IMR-90 (cell line): ENCODE measurements around the gene SLC30A5. TPM values are rescaled to one million over a fixed set of nuclear protein-coding genes. Genes with fewer than 3 reads are reported as not detected.

Experiments
- ATAC-seq: fragments of 200-7000 bp; cut with Tn5 transposase; 2 replicates; pipeline ENCODE4 v1.9.1; 2020; ENCODE audit warnings: low read depth, mild to moderate bottlenecking, moderate library complexity
- BruUV-seq: library from RNA; stranded (reverse); fragments of 400-500 nt; replicated peaks from 2 replicates; lab custom pipeline; 2021; lab: Mats Ljungman, UMichigan
- CTCF ChIA-PET: fragments of 300-600 bp; formaldehyde crosslinking; extraction: SDS; loops from one replicate; lab custom pipeline; 2021; ENCODE audit warnings: antibody characterized with exemption; lab: Yijun Ruan, JAX
- POLR2A ChIA-PET: fragments of 300-600 bp; sonication (Branson Sonifier 250); formaldehyde crosslinking; loops from one replicate; lab custom pipeline; 2022; ENCODE audit warnings: antibody characterized with exemption; ENCODE audit not compliant: unreplicated experiment; lab: Charles Lee
- DNase-seq: peaks from one replicate; pipeline ENCODE4 v3.0.0; 2013
- H2AFZ ChIP-seq: replicated peaks from 2 replicates; pipeline ENCODE3; 2013; ENCODE audit warnings: low read length, mild to moderate bottlenecking; ENCODE audit not compliant: poor library complexity
- H2AK5ac ChIP-seq: 2 replicates; pipeline ENCODE4 v1.6.1; 2013; ENCODE audit warnings: low read depth, low read length, inconsistent platforms
- H2AK9ac ChIP-seq: replicated peaks from 2 replicates; pipeline ENCODE3; 2013; ENCODE audit warnings: mild to moderate bottlenecking, low read depth, low read length, moderate library complexity; ENCODE audit not compliant: poor library complexity
- H2BK120ac ChIP-seq: 2 replicates; pipeline ENCODE4 v1.6.1; 2013; ENCODE audit warnings: low read depth, low read length, inconsistent platforms
- H2BK15ac ChIP-seq: 3 replicates; pipeline ENCODE4 v1.6.1; 2013; ENCODE audit warnings: low read depth, low read length, inconsistent platforms
- H2BK20ac ChIP-seq: 2 replicates; pipeline ENCODE4 v1.6.1; 2013; ENCODE audit warnings: low read depth, mild to moderate bottlenecking, inconsistent platforms, low read length, moderate library complexity
- H2BK5ac ChIP-seq: 2 replicates; pipeline ENCODE4 v1.6.1; 2013; ENCODE audit warnings: mild to moderate bottlenecking, low read depth, low read length, inconsistent platforms; ENCODE audit not compliant: poor library complexity, severe bottlenecking
- H3K14ac ChIP-seq: replicated peaks from 2 replicates; pipeline ENCODE4 v1.6.1; 2013; ENCODE audit warnings: low read depth, low read length, inconsistent platforms
- H3K18ac ChIP-seq: 2 replicates; pipeline ENCODE4 v1.6.1; 2013; ENCODE audit warnings: low read depth, low read length, control low read depth
- H3K23ac ChIP-seq: 2 replicates; pipeline ENCODE4 v1.6.1; 2013; ENCODE audit warnings: low read depth, low read length, inconsistent platforms
- H3K27ac ChIP-seq: 2 replicates; pipeline ENCODE4 v1.5.1; 2013; ENCODE audit warnings: mild to moderate bottlenecking, control low read depth, low read length; ENCODE audit not compliant: insufficient read depth
- H3K27me3 ChIP-seq: 2 replicates; pipeline ENCODE4 v1.6.1; 2013; ENCODE audit warnings: low read length; ENCODE audit not compliant: control insufficient read depth, insufficient read depth
- H3K36me3 ChIP-seq: 2 replicates; pipeline ENCODE4 v1.6.1; 2013; ENCODE audit warnings: low read length, mixed read lengths; ENCODE audit not compliant: control insufficient read depth, insufficient read depth
- H3K4ac ChIP-seq: 2 replicates; pipeline ENCODE4 v1.6.1; 2013; ENCODE audit warnings: low read depth, low read length, inconsistent platforms
- H3K4me1 ChIP-seq: 2 replicates; pipeline ENCODE4 v1.6.1; 2013; ENCODE audit warnings: low read length, mixed read lengths; ENCODE audit not compliant: control insufficient read depth, insufficient read depth
- H3K4me2 ChIP-seq: 2 replicates; pipeline ENCODE4 v1.6.1; 2013; ENCODE audit warnings: low read depth, mild to moderate bottlenecking, control low read depth, low read length, moderate library complexity
- H3K4me3 ChIP-seq: 2 replicates; pipeline ENCODE4 v1.5.1; 2013; ENCODE audit warnings: low read depth, mild to moderate bottlenecking, control low read depth, low read length, moderate library complexity; ENCODE audit not compliant: insufficient read depth
- H3K56ac ChIP-seq: 2 replicates; pipeline ENCODE4 v1.6.1; 2013; ENCODE audit warnings: low read length, inconsistent platforms; ENCODE audit not compliant: insufficient read depth; ENCODE audit errors: extremely low read depth
- H3K79me1 ChIP-seq, 2 experiments: 2 replicates each; pipeline ENCODE4 v1.6.1; 2013; ENCODE audit warnings: low read length in 2 of 2, inconsistent platforms in 1 of 2, low read depth in 1 of 2
- H3K9ac ChIP-seq: 2 replicates; pipeline ENCODE4 v1.6.1; 2013; ENCODE audit warnings: low read depth, low read length, control low read depth
- H3K9me1 ChIP-seq: 2 replicates; pipeline ENCODE4 v1.6.1; 2013; ENCODE audit warnings: low read length, inconsistent platforms; ENCODE audit not compliant: insufficient read depth
- H3K9me3 ChIP-seq: 2 replicates; pipeline ENCODE4 v1.6.1; 2013; ENCODE audit warnings: low read length; ENCODE audit not compliant: control insufficient read depth, insufficient read depth
- H4K20me1 ChIP-seq: 2 replicates; pipeline ENCODE4 v1.6.1; 2013; ENCODE audit warnings: low read length, inconsistent platforms; ENCODE audit not compliant: insufficient read depth
- H4K5ac ChIP-seq: 2 replicates; pipeline ENCODE4 v1.6.1; 2013; ENCODE audit warnings: mild to moderate bottlenecking, low read depth, low read length, control low read depth
- H4K8ac ChIP-seq, 2 experiments: 2 replicates each; pipeline ENCODE4 v1.6.1; 2013; ENCODE audit warnings: low read depth in 2 of 2, low read length in 2 of 2, control low read depth in 1 of 2, inconsistent platforms in 1 of 2
- H4K91ac ChIP-seq: 2 replicates; pipeline ENCODE4 v1.6.1; 2013; ENCODE audit warnings: low read depth, low read length, inconsistent platforms; ENCODE audit not compliant: insufficient read depth
- CHD1 ChIP-seq: IDR thresholded peaks from 2 replicates; pipeline ENCODE4 v1.6.1; 2012; ENCODE audit warnings: low read depth, low read length, improper control_type of control experiment
- ELK1 ChIP-seq: fragments of 150-350 bp; IDR thresholded peaks from 2 replicates; pipeline ENCODE4 v1.6.1; 2016; ENCODE audit warnings: low read depth, mild to moderate bottlenecking, low read length, moderate library complexity, borderline replicate concordance
- MAZ ChIP-seq: IDR thresholded peaks from 2 replicates; pipeline ENCODE4 v1.6.1; 2012; ENCODE audit warnings: low read depth, mild to moderate bottlenecking, low read length, improper control_type of control experiment, moderate library complexity, borderline replicate concordance
- MXI1 ChIP-seq: IDR thresholded peaks from 2 replicates; pipeline ENCODE4 v1.6.1; 2012; ENCODE audit warnings: low read depth, mild to moderate bottlenecking, low read length, moderate library complexity, borderline replicate concordance
- NFE2L2 ChIP-seq: fragments of 150-350 bp; IDR thresholded peaks from 2 replicates; pipeline ENCODE4 v1.6.1; 2016; ENCODE audit warnings: low read depth, mild to moderate bottlenecking, low read length
- WGBS, 2 experiments: methylation state at CpG; one replicate each; pipeline versions ENCODE4 v1.1.5 to v1.1.7; 2013; ENCODE audit warnings: missing lambda C conversion rate in 2 of 2; ENCODE audit not compliant: insufficient read length in 1 of 2; ENCODE audit errors: extremely low coverage in 2 of 2; 5-methylcytosine and 5-hydroxymethylcytosine counted together
- dilution Hi-C: fragments of 300-500 bp; cut with HindIII; formaldehyde crosslinking; loops from one replicate; pipeline ENCODE4 v1.14.3; 2018; ENCODE audit warnings: low sequenced_read_pairs; ENCODE audit not compliant: unreplicated experiment
- in situ Hi-C: fragments of 300-500 bp; cut with MboI; formaldehyde crosslinking; loops from 3 replicates; pipeline ENCODE4 v1.14.3; 2019; ENCODE audit warnings: low sequenced_read_pairs, inconsistent platforms, mixed read lengths
- intact Hi-C: fragments of 100-400 bp; cut with micrococcal nuclease; formaldehyde crosslinking; loops from 2 replicates; pipeline ENCODE4 v1.10.0; 2022
- polyA plus RNA-seq, 3 experiments: library from polyadenylated mRNA; depleted of rRNA; stranded (reverse); fragments of >200 nt; gene quantifications; 2 replicates each; pipeline ENCODE4 v1.2.3, GENCODE V29; 2012; ENCODE audit warnings: low replicate concordance in 1 of 3
- total RNA-seq: library from RNA; depleted of rRNA; stranded (reverse); fragments of >200 nt; gene quantifications from 2 replicates; pipeline ENCODE4 v1.2.3, GENCODE V29; 2012
- TF ChIP-seq, protein P1 (sequence below): fragments of 150-350 bp; IDR thresholded peaks from 2 replicates; pipeline ENCODE4 v1.6.1; 2017; ENCODE audit warnings: mild to moderate bottlenecking, antibody characterized with exemption, low read length, low read depth

SLC30A5 gene
- total and polyA plus RNA-seq, 2 of the 4 experiments (the other 2 are of a cell fraction): 21.2 to 34.8 TPM

- TF ChIP-seq CHD1 (no peak), MXI1 (no peak), MAZ (no peak), NFE2L2 (no peak), ELK1 (no peak)
- TF ChIP-seq, protein P1, sequence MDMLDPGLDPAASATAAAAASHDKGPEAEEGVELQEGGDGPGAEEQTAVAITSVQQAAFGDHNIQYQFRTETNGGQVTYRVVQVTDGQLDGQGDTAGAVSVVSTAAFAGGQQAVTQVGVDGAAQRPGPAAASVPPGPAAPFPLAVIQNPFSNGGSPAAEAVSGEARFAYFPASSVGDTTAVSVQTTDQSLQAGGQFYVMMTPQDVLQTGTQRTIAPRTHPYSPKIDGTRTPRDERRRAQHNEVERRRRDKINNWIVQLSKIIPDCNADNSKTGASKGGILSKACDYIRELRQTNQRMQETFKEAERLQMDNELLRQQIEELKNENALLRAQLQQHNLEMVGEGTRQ: no peak
- no TSS peak for BruUV-seq
- Histone ChIP-seq H3K79me1 (no peaks in the 10 kb centered on the region), H4K5ac (no peak overlapping the region), H2AFZ (no peak overlapping the region), H3K27ac (no peak overlapping the region), H3K23ac (no peak overlapping the region), H3K14ac (no peak overlapping the region), H2BK20ac (no peak overlapping the region), H3K56ac (no peak overlapping the region), H3K4me3 (no peak overlapping the region), H3K9me1 (no peaks in the 10 kb centered on the region), H3K4ac (no peak overlapping the region), H4K91ac (no peak overlapping the region), H2AK9ac (no peak overlapping the region), H2BK120ac (no peak overlapping the region), H3K27me3 (peaks cover 3% of the 10 kb centered on the region), H4K20me1 (no peaks in the 10 kb centered on the region), H3K18ac (no peak overlapping the region), H3K4me1 (no peaks in the 10 kb centered on the region), H2AK5ac (no peak overlapping the region), H3K36me3 (no peaks in the 10 kb centered on the region), H3K4me2 (no peak overlapping the region), H3K9ac (no peak overlapping the region), H3K9me3 (no peaks in the 10 kb centered on the region), H2BK15ac (no peak overlapping the region), H4K8ac (no peak overlapping the region), H2BK5ac (no peak overlapping the region)
- dilution Hi-C loops (no loop called here), intact Hi-C loops (no loop called here), in situ Hi-C loops (no loop called here)
- WGBS, 2 experiments: no CpG with 5 or more reads among the region's 2 CpGs
- ChIA-PET CTCF (interaction anchor here (1.8 kb wide), 1 partner anchor 15 kb away, joined by 4 read pairs; the partner anchor contains the start of gene SLC30A5), POLR2A (no interaction called here)
- ATAC-seq (no peak), DNase-seq (no peak)
Measured at GRCh38 chr5:69078921-69079540, 14.8 kb upstream of the SLC30A5 start.
